Measurements from ENCODE around the gene KPNB1. TPM values are rescaled to one million over a fixed set of nuclear protein-coding genes. Genes with fewer than 3 reads are reported as not detected.
A peak's percentile ranks its signal among the peaks of the same experiment; 100 is the strongest.

KPNB1 gene
- total and polyA plus RNA-seq, 2 of the 4 experiments (the other 2 are of a cell fraction) = 206 to 1,082 TPM

- Histone ChIP-seq H3K79me1 (ENCODE audit: low read depth in 1 of 2, low read length in 2 of 2) (no peaks in the 10 kb centered on the region), H2AFZ (replicated peaks; ENCODE audit: low read length, poor library complexity) (no peak overlapping the region), H2BK120ac (ENCODE audit: low read depth, low read length) (peak overlapping the region; percentile 29; the same call in 1 of the 2 replicates), H4K5ac (ENCODE audit: low read depth, low read length) (no peak overlapping the region), H2BK5ac (ENCODE audit: low read depth, low read length, poor library complexity, severe bottlenecking) (no peak overlapping the region), H3K36me3 (ENCODE audit: control insufficient read depth, insufficient read depth, low read length) (no peaks in the 10 kb centered on the region), H3K9ac (ENCODE audit: low read depth, low read length) (no peak overlapping the region), H3K4me2 (ENCODE audit: low read depth, low read length) (peak overlapping the region; percentile 39; the same call in 1 of the 2 replicates), H4K20me1 (ENCODE audit: insufficient read depth, low read length) (peaks cover 47% of the 10 kb centered on the region), H3K9me1 (ENCODE audit: insufficient read depth, low read length) (peaks cover 5% of the 10 kb centered on the region; the same call in 1 of the 2 replicates), H3K9me3 (ENCODE audit: control insufficient read depth, insufficient read depth, low read length) (no peaks in the 10 kb centered on the region), H2AK9ac (replicated peaks; ENCODE audit: low read depth, low read length, poor library complexity) (peak overlapping the region; percentile 46), H2BK15ac (ENCODE audit: low read depth, low read length) (no peak overlapping the region; the same call in 2 of the 3 replicates), H2AK5ac (ENCODE audit: low read depth, low read length) (peak overlapping the region; percentile 48; the same call in 1 of the 2 replicates), H3K4me1 (ENCODE audit: control insufficient read depth, insufficient read depth, low read length) (peaks cover 27% of the 10 kb centered on the region), H4K91ac (ENCODE audit: insufficient read depth, low read depth, low read length) (0 out of 2 replicates have a peak overlapping the region, but pooled peaks have one; percentile 33), H4K8ac (ENCODE audit: low read depth in 2 of 2, low read length in 2 of 2) (no peak overlapping the region), H3K23ac (ENCODE audit: low read depth, low read length) (no peak overlapping the region), H3K4ac (ENCODE audit: low read depth, low read length) (peak overlapping the region; percentile 15), H3K4me3 (ENCODE audit: insufficient read depth, low read depth, low read length) (no peak overlapping the region), H2BK20ac (ENCODE audit: low read depth, low read length) (peak overlapping the region; percentile 21), H3K14ac (replicated peaks; ENCODE audit: low read depth, low read length) (peak overlapping the region; percentile 5; the same call in 1 of the 2 replicates), H3K18ac (ENCODE audit: low read depth, low read length) (no peak overlapping the region), H3K56ac (ENCODE audit: extremely low read depth, insufficient read depth, low read length) (no peak overlapping the region), H3K27ac (ENCODE audit: insufficient read depth, low read length) (no peak overlapping the region), H3K27me3 (ENCODE audit: control insufficient read depth, insufficient read depth, low read length) (peaks cover 87% of the 10 kb centered on the region)
- ChIA-PET CTCF (interaction anchor here (0.6 to 1.4 kb wide), 2 partner anchors 12 to 85 kb away, joined by 4 to 8 read pairs; no protein-coding TSS in a partner anchor), POLR2A (ENCODE audit: unreplicated experiment) (no interaction called here)
- BruUV-seq (replicated peaks) = no TSS peak
- intact Hi-C loops (cut with micrococcal nuclease) = no loop called here
- no peak for DNase-seq
- dilution Hi-C loops (cut with HindIII; ENCODE audit: low sequenced_read_pairs, unreplicated experiment) = no loop called here
- in situ Hi-C loops (cut with MboI; ENCODE audit: low sequenced_read_pairs) = no loop called here
- ATAC-seq (ENCODE audit: low read depth) = no peak
- WGBS, 2 experiments (ENCODE audit: extremely low coverage in 2 of 2, insufficient read length in 1 of 2) = 59% methylated on average over 2 of the region's 8 CpGs; no CpG with 5 or more reads in 1 of the 2 experiments
- no peak for TF ChIP-seq MAZ (IDR thresholded peaks at IDR 0.05; ENCODE audit: borderline replicate concordance, low read depth, low read length)
- TF ChIP-seq CTCF (conservative IDR thresholded peaks at IDR 0.05; ENCODE audit: low read depth, low read length) = no peak
- TF ChIP-seq MXI1 (IDR thresholded peaks at IDR 0.05; ENCODE audit: borderline replicate concordance, low read depth, low read length) = no peak
- TF ChIP-seq FOS (IDR thresholded peaks at IDR 0.05; ENCODE audit: low read depth, low read length) = no peak
- no peak for TF ChIP-seq MAFK (IDR thresholded peaks at IDR 0.05; ENCODE audit: low read depth, low read length)
- TF ChIP-seq, protein P1, sequence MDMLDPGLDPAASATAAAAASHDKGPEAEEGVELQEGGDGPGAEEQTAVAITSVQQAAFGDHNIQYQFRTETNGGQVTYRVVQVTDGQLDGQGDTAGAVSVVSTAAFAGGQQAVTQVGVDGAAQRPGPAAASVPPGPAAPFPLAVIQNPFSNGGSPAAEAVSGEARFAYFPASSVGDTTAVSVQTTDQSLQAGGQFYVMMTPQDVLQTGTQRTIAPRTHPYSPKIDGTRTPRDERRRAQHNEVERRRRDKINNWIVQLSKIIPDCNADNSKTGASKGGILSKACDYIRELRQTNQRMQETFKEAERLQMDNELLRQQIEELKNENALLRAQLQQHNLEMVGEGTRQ (IDR thresholded peaks at IDR 0.05; ENCODE audit: low read depth, low read length) = no peak
- TF ChIP-seq BHLHE40 (IDR thresholded peaks at IDR 0.05; ENCODE audit: low read depth, low read length) = no peak
- TF ChIP-seq RCOR1 (IDR thresholded peaks at IDR 0.05; ENCODE audit: insufficient replicate concordance, low read length) = no peak
- TF ChIP-seq SMC3 (IDR thresholded peaks at IDR 0.05; ENCODE audit: low read depth, low read length) = no peak
- no peak for TF ChIP-seq CHD1 (IDR thresholded peaks at IDR 0.05; ENCODE audit: low read depth, low read length)
- TF ChIP-seq POLR2A (IDR thresholded peaks at IDR 0.05; ENCODE audit: low read depth, low read length) = no peak
- TF ChIP-seq RAD21 (IDR thresholded peaks at IDR 0.05; ENCODE audit: low read length) = no peak
- no peak for TF ChIP-seq RFX5 (IDR thresholded peaks at IDR 0.05; ENCODE audit: low read depth, low read length)
These were observed 69.1 kb downstream of the KPNB1 start for GRCh38 chr17:47718634-47719405.

Measured in IMR-90 (cell line).